Neutrophil (primary cell): ENCODE data around the gene CETP.

Experiments
- H3K27ac ChIP-seq: fragments of 200-600 bp; sonication (generic); 2 replicates; pipeline ENCODE4 v1.5.1; 2016; ENCODE audit warnings: mild to moderate bottlenecking, moderate library complexity
- H3K27me3 ChIP-seq: fragments of 200-600 bp; sonication (generic); 2 replicates; pipeline ENCODE4 v1.6.0; 2016; ENCODE audit warnings: mild to moderate bottlenecking
- H3K36me3 ChIP-seq: fragments of 200-600 bp; sonication (generic); 2 replicates; pipeline ENCODE4 v1.5.1; 2017
- H3K4me1 ChIP-seq, 2 experiments: fragments of 200-600 bp in 1 of 2; sonication (generic) in 1 of 2; 1 replicate in 1 of 2; 2 replicates in 1 of 2; pipeline versions ENCODE4 v1.5.1 to v1.6.1; 2013 to 2016; ENCODE audit warnings: low read depth in 1 of 2, low read length in 1 of 2, mild to moderate bottlenecking in 1 of 2, moderate library complexity in 1 of 2; ENCODE audit not compliant: control insufficient read depth in 1 of 2, insufficient read depth in 1 of 2
- H3K4me3 ChIP-seq, 2 experiments: fragments of 200-600 bp in 1 of 2; sonication (generic) in 1 of 2; 1 replicate in 1 of 2; 2 replicates in 1 of 2; pipeline ENCODE4 v1.5.1; 2013 to 2016; ENCODE audit warnings: low read depth in 1 of 2, low read length in 1 of 2, mild to moderate bottlenecking in 1 of 2, moderate library complexity in 1 of 2
- H3K9me3 ChIP-seq: fragments of 200-600 bp; sonication (generic); 2 replicates; pipeline ENCODE4 v1.5.1; 2016
- TF ChIP-seq, protein P1 (sequence below): fragments of 200-600 bp; sonication (generic); IDR thresholded peaks from 2 replicates; pipeline ENCODE4 v1.5.1; 2016; ENCODE audit warnings: antibody characterized with exemption

The CETP gene

DNA sequence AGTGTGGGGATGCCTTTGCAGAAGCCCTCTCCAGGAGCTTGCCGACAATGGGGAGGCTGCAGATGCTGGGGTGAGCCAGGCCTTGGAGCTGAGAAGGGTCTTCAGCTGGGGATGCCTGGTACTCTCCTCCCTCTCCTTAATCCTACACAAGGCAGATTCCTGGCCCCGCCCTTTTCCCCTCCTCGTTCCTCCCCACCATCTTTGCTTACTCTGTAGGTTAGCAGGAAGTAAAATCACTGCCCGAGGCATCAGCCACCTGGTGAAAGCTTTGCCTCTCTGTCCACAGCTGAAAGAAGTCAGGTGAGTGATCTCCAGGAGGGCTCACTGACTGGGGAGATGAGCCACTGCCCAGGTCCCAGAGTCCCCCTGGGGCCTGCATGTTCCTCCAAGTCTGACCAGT is 66.3 kb downstream of the CETP start:
- peaks cover 69% of the 10 kb centered on the region for H3K36me3 ChIP-seq
- H3K27me3 ChIP-seq: no peaks in the 10 kb centered on the region
- peak overlapping the region; percentile 87 for H3K27ac ChIP-seq
- H3K4me3 ChIP-seq: no peak overlapping the region
- H3K9me3 ChIP-seq: no peaks in the 10 kb centered on the region
- TF ChIP-seq, protein P1, sequence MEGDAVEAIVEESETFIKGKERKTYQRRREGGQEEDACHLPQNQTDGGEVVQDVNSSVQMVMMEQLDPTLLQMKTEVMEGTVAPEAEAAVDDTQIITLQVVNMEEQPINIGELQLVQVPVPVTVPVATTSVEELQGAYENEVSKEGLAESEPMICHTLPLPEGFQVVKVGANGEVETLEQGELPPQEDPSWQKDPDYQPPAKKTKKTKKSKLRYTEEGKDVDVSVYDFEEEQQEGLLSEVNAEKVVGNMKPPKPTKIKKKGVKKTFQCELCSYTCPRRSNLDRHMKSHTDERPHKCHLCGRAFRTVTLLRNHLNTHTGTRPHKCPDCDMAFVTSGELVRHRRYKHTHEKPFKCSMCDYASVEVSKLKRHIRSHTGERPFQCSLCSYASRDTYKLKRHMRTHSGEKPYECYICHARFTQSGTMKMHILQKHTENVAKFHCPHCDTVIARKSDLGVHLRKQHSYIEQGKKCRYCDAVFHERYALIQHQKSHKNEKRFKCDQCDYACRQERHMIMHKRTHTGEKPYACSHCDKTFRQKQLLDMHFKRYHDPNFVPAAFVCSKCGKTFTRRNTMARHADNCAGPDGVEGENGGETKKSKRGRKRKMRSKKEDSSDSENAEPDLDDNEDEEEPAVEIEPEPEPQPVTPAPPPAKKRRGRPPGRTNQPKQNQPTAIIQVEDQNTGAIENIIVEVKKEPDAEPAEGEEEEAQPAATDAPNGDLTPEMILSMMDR: no peak
- peaks cover 57 to 70% of the 10 kb centered on the region in 2 experiments for H3K4me1 ChIP-seq

DNA sequence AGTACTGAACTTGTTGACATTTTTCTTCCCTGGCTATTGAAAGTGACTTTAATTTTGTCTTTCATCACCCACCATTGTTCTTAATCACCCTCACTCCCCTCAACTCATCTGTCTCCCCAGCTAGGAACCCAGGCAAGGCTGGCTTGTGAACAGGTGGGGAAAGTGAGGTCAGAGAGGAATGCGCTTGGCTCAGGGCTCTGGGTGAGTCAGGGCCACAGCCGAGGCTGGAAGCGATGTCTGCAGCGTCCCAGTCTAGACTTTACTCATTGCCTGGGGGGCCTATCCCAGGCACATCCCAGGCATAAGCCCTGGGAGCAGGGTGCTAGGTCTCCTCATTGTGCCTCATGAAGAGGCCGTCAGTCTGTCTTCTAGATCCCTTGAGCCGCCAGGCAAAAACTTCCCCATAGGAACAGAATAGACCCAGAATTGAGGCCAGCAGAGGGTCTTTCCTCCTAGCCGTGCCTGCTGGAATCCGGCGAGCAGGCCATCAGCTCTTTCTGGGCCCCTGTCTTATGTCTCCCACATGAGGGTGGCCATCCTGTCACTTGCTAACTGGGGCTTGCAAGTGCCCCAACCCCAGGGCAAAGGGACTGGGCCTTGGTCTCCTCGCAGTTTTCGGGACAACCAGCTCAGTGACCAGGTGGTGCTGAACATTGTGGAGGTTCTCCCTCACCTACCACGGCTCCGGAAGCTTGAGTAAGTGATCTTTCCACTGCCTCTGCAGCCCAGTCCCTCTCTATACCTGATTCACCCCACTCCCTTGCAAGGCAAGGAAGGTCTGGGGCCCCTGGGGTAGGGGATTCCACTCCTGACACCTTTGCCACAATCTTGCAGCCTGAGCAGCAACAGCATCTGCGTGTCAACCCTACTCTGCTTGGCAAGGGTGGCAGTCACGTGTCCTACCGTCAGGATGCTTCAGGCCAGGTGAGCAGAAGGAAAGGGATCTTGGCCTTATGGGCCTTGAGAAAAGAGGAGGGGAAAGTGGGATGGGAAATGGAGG is 67.7 kb downstream of the CETP start:
- peaks cover 71% of the 10 kb centered on the region for H3K36me3 ChIP-seq
- no peak overlapping the region for H3K4me3 ChIP-seq
- H3K4me1 ChIP-seq: peaks cover 57 to 69% of the 10 kb centered on the region in 2 experiments
- H3K9me3 ChIP-seq: no peaks in the 10 kb centered on the region
- TF ChIP-seq, protein P1: no peak
- H3K27ac ChIP-seq: no peak overlapping the region
- H3K27me3 ChIP-seq: no peaks in the 10 kb centered on the region

DNA sequence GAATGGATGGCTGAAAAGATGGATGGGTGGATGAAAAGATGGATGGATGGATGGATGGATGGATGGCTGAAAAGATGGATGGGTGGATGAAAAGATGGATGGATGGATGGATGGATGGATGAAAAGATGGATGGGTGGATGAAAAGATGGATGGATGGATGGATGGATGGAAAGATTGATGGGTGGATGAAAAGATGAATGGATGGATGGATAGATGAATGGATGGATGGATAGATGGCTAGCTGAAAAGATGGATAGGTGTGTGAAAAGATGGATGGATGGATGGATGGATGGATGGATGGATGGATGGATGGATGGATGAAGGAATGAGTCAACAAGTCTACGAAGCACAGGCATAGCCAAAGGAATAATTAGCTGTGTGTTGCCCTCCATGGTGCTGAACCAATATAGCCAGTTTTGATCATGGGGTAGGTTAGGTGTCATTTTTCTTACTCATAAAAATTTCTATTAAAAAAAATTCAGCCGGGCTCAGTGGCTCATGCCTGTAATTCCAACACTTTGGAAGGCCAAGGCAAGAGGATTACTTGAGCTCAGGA is 68.7 kb downstream of the CETP start:
- peaks cover 57 to 69% of the 10 kb centered on the region in 2 experiments for H3K4me1 ChIP-seq
- H3K36me3 ChIP-seq: peaks cover 78% of the 10 kb centered on the region
- peak overlapping the region; percentile 39 for H3K27ac ChIP-seq
- H3K9me3 ChIP-seq: no peaks in the 10 kb centered on the region
- H3K4me3 ChIP-seq: no peak overlapping the region
- H3K27me3 ChIP-seq: no peaks in the 10 kb centered on the region
- TF ChIP-seq, protein P1: no peak

DNA sequence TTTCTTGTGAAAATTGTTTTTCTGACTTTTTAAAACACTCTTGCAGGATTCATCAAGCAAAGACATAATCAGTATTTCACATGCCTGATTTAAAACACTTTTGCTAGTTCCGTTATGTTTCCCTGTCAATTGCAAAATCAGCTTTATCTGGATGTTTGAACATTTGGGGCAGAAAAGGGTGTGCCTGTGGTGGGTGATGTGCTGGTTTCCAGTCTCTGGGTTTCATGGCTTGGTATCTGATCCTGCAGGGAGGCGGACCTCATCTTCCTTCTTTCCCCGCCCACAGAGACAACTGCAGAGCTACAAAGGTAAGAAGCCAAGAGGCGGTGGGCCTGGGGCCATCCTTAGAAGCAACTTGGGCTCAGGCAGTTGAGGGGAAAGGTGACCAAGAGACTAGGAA is 69.4 kb downstream of the CETP start:
- H3K27ac ChIP-seq: peak overlapping the region; percentile 39
- no peaks in the 10 kb centered on the region for H3K9me3 ChIP-seq
- peaks cover 80% of the 10 kb centered on the region for H3K36me3 ChIP-seq
- TF ChIP-seq, protein P1: no peak
- no peaks in the 10 kb centered on the region for H3K27me3 ChIP-seq
- peaks cover 57 to 69% of the 10 kb centered on the region in 2 experiments for H3K4me1 ChIP-seq
- no peak overlapping the region for H3K4me3 ChIP-seq

DNA sequence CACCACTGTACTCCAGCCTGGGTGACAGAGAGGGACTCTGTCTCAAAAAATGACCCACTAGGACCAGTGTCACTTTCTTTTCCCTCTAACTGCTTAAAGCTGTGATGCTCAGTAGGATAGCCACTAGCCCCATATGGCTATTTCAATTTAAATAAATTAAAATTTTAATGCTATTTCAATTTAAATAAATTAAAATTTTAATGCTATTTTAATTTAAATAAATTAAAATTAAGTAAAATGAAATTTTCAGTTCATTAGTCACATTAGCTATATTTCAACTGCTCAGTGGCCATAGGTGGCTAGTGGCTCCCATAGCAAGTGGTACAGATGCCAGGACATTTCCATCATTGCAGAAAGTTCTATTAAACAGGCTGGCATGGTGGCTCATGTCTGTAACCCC is 70.6 kb downstream of the CETP start:
- Histone ChIP-seq H3K4me3 (no peak overlapping the region), H3K36me3 (peaks cover 78% of the 10 kb centered on the region), H3K27ac (no peak overlapping the region), H3K9me3 (no peaks in the 10 kb centered on the region), H3K27me3 (no peaks in the 10 kb centered on the region), H3K4me1 (peaks cover 55 to 69% of the 10 kb centered on the region in 2 experiments)
- TF ChIP-seq, protein P1: no peak
